HUDEP-2 (cell line): ENCODE measurements around the gene EFNA5.
"Not testable (repeated sequence)": the region's sequence is repeated elsewhere in the genome, so short reads cannot be mapped to it uniquely, and the experiment has no call there.

Experiments used
- DNase-seq, 76 experiments: peaks; one replicate each; lab custom pipeline; 2025; ENCODE audit not compliant: unreplicated experiment in 76 of 76; lab: John Stamatoyannopoulos, UW

EFNA5 gene

GRCh38 chr5:107502676-107503060 lies 168.1 kb downstream of the EFNA5 start:
- no peak for DNase-seq

DNA sequence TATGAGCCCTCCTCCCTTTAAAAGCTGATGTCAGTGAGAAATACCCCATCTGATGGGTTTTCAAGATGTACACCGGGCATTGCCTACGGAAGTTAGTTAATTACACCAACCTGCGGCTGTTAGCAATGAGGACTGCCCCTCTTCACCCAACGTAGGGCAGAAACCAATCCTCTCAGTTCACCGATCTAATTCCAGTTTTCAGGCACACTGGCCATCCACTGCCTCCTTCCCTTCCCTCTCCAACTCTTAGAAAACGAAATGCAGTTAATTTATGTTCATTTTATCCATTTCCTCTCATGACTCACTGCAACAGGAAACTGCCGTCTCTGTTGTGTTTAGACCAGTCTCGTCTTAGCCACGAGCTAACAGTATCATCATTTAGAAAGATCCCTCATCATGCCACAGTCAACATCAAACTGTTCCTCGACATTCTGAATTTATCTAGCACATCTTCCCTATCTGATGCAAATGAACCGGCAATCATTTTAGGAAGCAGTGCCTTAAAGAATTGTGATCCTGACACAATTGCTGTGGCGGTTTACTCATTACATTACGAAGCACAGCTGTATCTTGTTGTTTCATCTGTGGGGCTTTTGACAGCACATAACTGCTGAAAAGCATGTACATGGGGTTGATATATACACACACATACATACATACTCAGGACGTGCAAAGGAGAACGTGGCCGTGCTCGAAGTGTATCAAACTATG lies 168.6 kb downstream of the EFNA5 start:
- DNase-seq = no peak

DNA sequence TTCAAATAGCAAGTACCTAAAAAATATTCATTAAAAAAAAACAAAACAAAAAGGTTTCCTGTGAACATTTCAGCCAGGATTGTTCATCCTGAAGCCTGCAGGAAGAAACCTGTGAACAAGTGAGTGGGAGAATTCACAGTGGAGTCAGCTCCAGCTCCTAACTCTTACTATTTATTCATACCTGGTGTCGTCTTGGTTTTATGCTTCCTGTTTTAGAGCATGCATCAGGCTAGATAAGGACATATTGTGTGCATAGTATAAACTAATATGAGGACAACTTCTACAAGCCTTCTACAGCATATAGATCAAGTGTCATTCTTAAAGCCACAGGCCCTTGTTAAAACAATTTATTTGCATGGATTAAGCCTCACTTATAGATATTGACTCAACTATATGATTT lies 169.9 kb downstream of the EFNA5 start:
- DNase-seq = no peak

DNA sequence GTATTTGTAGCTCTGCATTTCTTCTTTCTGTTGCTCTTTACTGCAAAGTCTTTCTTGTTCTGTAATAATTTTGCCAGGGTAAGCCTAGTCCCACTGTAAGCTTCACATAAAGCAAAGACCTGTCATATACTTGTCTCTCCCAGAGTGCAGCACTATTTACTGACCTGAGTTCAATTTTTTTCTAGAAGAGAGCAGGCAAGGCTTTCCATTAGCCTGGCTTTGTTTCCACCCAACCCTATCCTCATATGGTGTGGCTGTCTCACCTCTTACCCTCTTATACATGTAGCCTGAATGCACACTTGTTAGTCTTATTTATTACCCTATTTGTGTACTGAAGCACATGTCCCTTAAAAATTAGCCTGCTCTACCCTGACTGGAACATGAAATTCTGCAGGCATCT lies 170.4 kb downstream of the EFNA5 start:
- DNase-seq = no peak

DNA sequence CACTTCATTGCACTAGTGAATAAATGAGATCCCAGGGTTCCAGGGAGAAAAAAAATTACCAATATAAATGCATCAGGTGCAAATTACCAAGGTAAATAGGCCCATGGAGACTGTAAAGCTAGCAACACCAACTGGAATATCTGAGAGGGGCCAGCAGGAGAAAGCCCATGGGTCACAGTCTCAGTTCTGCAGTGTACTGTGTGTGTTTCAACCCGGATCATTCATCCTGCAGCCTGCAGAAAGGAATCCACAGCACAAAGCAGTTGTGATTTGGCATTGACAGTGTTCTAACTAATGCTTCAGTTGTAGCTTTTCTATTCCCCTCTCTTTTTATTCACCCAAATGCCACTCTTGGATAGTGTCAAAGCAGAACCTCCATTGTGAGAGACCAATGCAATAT lies 171.0 kb downstream of the EFNA5 start:
- no peak for DNase-seq

- no peak for DNase-seq
Observed at GRCh38 chr5:107499237-107499636, 171.5 kb downstream of the EFNA5 start.

- DNase-seq = no peak
Observed at GRCh38 chr5:107496466-107496865, 174.3 kb downstream of the EFNA5 start.

DNA sequence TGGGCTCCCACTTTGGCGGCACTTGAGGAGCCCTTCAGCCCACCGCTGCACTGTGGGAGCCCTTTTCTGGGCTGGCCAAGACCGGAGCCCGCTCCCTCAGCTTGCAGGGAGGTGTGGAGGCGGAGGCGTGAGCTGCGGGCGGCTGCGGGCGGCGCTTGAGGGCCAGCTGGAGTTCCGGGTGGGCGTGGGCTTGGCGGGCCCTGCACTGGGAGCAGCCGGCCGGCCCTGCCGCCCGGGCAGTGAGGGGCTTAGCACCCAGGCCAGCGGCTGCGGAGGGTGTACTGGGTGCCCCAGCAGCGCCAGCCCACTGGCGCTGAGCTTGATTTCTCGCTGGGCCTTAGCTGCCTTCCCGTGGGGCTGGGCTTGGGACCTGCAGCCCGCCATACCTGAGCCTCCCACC lies 176.6 kb downstream of the EFNA5 start:
- DNase-seq = not testable (repeated sequence)

DNA sequence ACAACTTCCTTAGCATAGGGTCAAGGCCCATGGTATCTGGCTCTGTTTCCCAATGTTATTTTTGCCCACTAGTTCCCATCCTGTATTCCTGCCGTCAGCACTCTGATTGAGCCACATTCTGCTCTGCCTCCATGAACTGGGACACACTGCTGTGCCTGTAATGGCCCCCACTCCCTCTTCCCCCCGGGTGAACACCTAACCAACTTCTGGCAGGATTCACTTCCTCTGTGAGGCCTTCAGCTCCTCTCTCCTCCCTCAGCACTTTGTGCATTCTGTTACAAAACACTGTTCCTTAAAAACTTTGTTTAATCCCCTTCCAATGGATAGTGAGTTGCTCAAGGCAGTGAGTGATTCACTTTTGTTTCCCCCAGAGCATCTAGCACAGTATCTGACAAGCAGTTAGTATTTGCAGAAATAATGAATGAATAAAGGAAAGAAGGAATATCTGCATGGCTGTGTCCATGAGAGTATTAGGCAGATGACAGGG lies 183.6 kb downstream of the EFNA5 start:
- DNase-seq = no peak

- peak in 1 of 76 experiments; percentile 10 for DNase-seq
Observed at GRCh38 chr5:107486489-107486888, 184.2 kb downstream of the EFNA5 start.

GRCh38 chr5:107485184-107485583 lies 185.6 kb downstream of the EFNA5 start:
- no peak for DNase-seq

DNA sequence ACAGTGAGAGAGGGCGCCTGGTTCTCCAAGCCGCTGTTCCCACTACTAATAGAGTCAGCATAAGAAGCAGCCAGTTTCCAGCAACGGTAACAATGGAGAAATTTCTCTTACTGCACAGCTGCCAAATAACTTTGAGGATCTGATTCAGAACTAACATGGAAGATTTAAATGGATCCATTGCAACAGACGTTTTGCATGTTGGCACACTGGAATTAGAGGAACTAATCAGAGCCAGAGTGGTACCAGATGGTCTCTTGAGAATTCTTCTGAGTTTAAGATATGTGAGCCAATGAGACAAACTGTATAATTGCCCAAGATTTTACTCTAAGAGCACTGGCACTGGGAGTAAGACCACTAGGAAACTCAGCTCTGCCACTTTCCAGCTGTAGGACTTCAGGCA lies 186.5 kb downstream of the EFNA5 start:
- DNase-seq = no peak

DNA sequence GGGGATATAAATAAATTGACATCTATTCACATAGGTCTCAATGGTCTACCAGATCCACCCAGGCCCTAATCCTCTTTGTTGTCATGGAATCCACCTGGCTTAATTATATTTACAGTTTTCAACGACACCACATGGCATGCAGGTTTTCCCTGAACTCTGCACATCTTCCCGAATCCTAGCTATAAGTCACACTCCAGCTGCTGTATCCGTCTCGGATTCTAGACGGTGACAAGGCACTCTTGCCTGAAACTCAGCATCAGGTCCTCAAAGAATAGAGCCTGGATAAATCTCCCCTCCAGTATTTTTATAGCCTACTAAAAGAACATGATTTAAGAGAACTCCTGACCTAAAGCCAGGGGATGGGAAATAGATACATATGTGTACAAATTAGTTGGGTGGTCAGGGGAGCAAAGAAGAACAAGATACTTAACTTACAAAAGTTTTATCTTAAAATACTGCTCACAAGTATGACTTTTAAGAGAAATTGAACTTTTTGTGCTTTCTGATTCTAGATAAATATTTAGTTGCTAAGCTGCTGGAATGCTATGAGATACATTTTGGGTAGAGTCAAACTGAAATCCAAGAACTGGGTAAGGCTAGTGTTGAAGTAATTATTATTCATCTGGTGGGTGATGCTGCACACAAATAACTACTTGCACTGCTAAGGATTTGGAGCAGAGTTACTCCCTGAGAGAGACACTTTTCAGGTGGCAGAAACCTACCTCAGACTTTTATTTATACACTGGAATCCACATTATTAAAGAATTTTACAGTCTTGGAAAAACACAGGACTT lies 187.3 kb downstream of the EFNA5 start:
- no peak for DNase-seq

- DNase-seq = no peak
Observed at GRCh38 chr5:107478068-107478641, 192.6 kb downstream of the EFNA5 start.

DNA sequence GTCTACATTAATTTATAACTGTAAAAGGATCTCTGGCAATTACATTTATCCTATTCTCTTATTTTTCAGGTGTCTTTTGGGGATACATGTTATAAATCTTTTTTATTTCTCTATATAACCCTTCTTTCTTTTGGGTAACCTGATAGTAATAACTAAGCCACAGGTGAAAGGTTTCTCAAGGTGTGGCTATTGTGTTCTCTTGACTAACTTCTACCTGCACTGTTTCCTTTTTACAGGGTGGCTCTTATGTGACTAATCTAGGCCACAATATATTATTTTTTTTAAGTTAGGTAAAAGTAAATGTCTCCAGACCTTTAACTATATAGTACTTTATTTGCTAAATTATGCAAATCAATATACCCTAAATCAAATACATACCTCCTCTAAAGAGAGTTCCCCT lies 193.2 kb downstream of the EFNA5 start:
- DNase-seq = no peak

DNA sequence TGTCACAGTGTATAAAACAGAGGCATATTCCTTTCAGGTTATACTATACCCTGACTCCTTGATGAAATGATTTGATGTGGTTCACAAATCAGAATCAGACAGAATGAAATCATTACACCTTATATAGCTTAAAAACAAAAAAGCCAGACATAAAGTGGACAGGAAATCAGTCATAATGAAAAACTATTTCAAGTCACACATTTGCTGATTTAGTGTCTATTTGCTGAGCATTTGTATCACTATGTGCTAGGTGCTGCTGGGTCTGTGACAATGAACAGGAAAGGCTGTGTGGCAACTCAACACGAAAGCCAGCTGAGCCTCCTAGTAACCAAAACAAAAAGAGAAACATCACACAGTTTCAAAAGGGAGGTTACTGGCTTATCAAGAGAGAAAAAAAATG lies 194.0 kb downstream of the EFNA5 start:
- no peak for DNase-seq

DNA sequence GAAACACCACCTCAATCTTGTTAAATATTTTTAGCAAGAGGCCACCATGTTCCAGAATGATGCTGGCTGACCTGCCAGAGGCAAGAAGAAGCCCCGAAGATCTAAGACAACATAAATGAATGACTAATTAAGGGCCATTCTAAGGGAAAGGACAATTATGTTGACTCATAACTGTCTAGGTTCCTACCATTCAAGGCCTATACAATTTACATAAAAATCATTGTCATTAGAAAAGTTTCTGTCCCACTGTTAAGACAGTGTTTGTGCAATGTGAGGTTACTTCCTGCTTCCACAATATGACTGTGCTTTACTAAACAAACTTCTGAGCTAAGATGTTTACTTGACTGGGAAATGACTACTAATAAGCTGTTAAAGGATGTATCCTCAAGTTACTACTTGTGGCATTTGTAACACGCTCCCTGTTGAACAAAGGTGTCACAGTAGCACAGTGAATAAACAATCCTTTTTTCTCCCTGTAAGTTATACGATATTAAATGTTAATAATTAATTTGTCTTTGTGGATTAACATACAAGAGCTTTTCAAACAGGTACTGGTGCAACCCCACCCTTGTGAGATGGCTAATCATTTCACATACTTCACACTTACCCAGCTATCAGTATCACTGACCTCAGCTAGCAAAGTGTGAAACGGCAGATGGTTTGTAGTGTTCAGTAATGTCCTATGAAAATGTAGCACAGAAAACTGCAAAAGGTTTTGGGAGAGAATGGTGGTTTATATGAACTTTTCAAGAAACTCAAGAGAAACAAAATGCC lies 195.8 kb downstream of the EFNA5 start:
- no peak for DNase-seq

DNA sequence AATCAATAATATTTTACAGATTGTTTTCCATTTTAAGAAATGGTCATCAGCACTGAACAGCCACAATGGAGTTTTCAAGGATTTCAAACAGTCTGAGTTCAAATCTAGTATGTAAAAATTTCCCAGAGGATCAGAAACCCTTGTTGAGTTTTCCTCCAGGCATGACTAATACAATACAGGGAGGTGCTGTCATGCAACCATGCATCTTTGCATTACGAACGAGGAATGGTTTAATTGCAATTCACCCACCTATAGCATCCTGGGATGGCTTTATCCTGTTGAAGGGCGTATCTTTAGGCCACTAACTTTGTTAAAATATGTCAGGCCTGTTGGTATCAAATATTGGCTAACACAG lies 196.4 kb downstream of the EFNA5 start:
- DNase-seq = no peak

DNA sequence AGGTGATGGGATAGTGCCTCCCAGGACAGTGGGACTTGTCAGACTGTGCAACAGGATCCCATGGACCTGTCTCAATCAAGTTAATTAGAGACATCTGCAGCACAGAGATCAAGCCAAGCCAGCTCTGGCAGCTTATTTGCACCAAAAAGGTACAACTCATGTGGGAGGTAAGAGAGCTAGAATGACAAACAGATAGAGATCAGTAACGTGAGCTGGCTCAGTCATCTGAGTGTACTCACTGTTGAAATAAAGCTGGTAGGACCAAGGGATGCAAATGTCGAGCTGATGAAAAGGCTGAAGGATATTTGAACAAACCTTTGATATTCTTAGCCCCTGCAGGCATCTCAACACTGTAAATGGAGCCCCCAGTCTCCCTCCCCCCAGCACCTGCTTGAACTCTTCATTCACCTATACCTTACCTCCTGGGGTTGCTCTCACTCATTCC lies 198.1 kb downstream of the EFNA5 start:
- DNase-seq = no peak

- no peak for DNase-seq
Observed at GRCh38 chr5:107470295-107470582, 200.5 kb downstream of the EFNA5 start.
